Chondrocyte (in vitro differentiated cells): Measurements from ENCODE around the gene UBASH3B. TPM values are rescaled to one million over a fixed set of nuclear protein-coding genes. Genes with fewer than 3 reads are reported as not detected.

Experiments
- DNase-seq: peaks from one replicate; pipeline ENCODE4 v3.0.0; 2021; ENCODE audit warnings: mixed read lengths, low spot score
- H3K27ac Mint-ChIP-seq: one replicate; pipeline ENCODE4 v1.8.0; 2021; ENCODE audit warnings: mild to moderate bottlenecking, moderate library complexity, mixed read lengths; ENCODE audit not compliant: unreplicated experiment
- H3K27me3 Mint-ChIP-seq: 2 replicates; pipeline ENCODE4 v1.8.0; 2021; ENCODE audit warnings: low read depth, mixed read lengths
- H3K36me3 Mint-ChIP-seq: 2 replicates; pipeline ENCODE4 v1.8.0; 2021; ENCODE audit warnings: low read depth, mixed read lengths
- H3K4me1 Mint-ChIP-seq: 2 replicates; pipeline ENCODE4 v1.8.0; 2021; ENCODE audit warnings: low read depth, mild to moderate bottlenecking, mixed read lengths
- H3K4me3 Mint-ChIP-seq: one replicate; pipeline ENCODE4 v1.8.0; 2021; ENCODE audit warnings: mild to moderate bottlenecking, moderate library complexity, mixed read lengths; ENCODE audit not compliant: unreplicated experiment
- H3K9me3 Mint-ChIP-seq: 2 replicates; pipeline ENCODE4 v1.8.0; 2021; ENCODE audit warnings: low read depth, mixed read lengths
- CTCF ChIP-seq: fragments of 200-600 bp; sonication (generic); IDR thresholded peaks from 2 replicates; pipeline ENCODE4 v1.5.0; 2021; ENCODE audit warnings: antibody characterized with exemption, mild to moderate bottlenecking, moderate library complexity
- total RNA-seq: library from RNA; stranded (reverse); gene quantifications from 3 replicates; pipeline ENCODE4 v1.2.1, GENCODE V29; 2021

UBASH3B gene
- total RNA-seq, 1 donor from 2014 or later: 14.4 TPM

GRCh38 chr11:122678406-122678805 is 22.9 kb downstream of the UBASH3B start:
- TF ChIP-seq CTCF: no peak
- no peak for DNase-seq

GRCh38 chr11:122679466-122679865 is 23.9 kb downstream of the UBASH3B start:
- H3K27ac Mint-ChIP-seq: no peak overlapping the region
- no peaks in the 10 kb centered on the region for H3K36me3 Mint-ChIP-seq
- no peak for TF ChIP-seq CTCF
- H3K4me1 Mint-ChIP-seq: peaks cover 22% of the 10 kb centered on the region
- no peaks in the 10 kb centered on the region for H3K9me3 Mint-ChIP-seq
- no peak for DNase-seq
- H3K4me3 Mint-ChIP-seq: no peak overlapping the region
- no peaks in the 10 kb centered on the region for H3K27me3 Mint-ChIP-seq

More at GRCh38 chr11:122678406-122678805, 22.9 kb downstream of the UBASH3B start:
- no peaks in the 10 kb centered on the region for H3K9me3 Mint-ChIP-seq
- H3K4me1 Mint-ChIP-seq: peaks cover 27% of the 10 kb centered on the region
- no peaks in the 10 kb centered on the region for H3K27me3 Mint-ChIP-seq
- no peaks in the 10 kb centered on the region for H3K36me3 Mint-ChIP-seq
- H3K27ac Mint-ChIP-seq: no peak overlapping the region
- H3K4me3 Mint-ChIP-seq: no peak overlapping the region

GRCh38 chr11:122681070-122681469 is 25.5 kb downstream of the UBASH3B start:
- no peak for TF ChIP-seq CTCF
- DNase-seq: no peak
- Mint-ChIP-seq H3K27ac (no peak overlapping the region), H3K36me3 (no peaks in the 10 kb centered on the region), H3K4me1 (peaks cover 19% of the 10 kb centered on the region), H3K4me3 (no peak overlapping the region), H3K9me3 (no peaks in the 10 kb centered on the region), H3K27me3 (no peaks in the 10 kb centered on the region)

GRCh38 chr11:122681735-122682134 is 26.2 kb downstream of the UBASH3B start:
- DNase-seq: no peak
- peaks cover 18% of the 10 kb centered on the region for H3K4me1 Mint-ChIP-seq
- H3K36me3 Mint-ChIP-seq: no peaks in the 10 kb centered on the region

GRCh38 chr11:122682464-122682863 is 26.9 kb downstream of the UBASH3B start:
- H3K9me3 Mint-ChIP-seq: no peaks in the 10 kb centered on the region
- H3K36me3 Mint-ChIP-seq: no peaks in the 10 kb centered on the region
- no peak for TF ChIP-seq CTCF

More at GRCh38 chr11:122681735-122682134, 26.2 kb downstream of the UBASH3B start:
- H3K27ac Mint-ChIP-seq: peak overlapping the region; percentile 70
- no peak overlapping the region for H3K4me3 Mint-ChIP-seq
- H3K27me3 Mint-ChIP-seq: no peaks in the 10 kb centered on the region
- no peaks in the 10 kb centered on the region for H3K9me3 Mint-ChIP-seq
- no peak for TF ChIP-seq CTCF

More at GRCh38 chr11:122682464-122682863, 26.9 kb downstream of the UBASH3B start:
- peaks cover 19% of the 10 kb centered on the region for H3K4me1 Mint-ChIP-seq
- H3K27me3 Mint-ChIP-seq: no peaks in the 10 kb centered on the region
- H3K27ac Mint-ChIP-seq: no peak overlapping the region
- H3K4me3 Mint-ChIP-seq: no peak overlapping the region
- no peak for DNase-seq
